NCI-H1436 treated with DMSO at 0.1 percent for 48 hours (cell line): Measurements from ENCODE around the gene NKD1.

Source experiments
- DNase-seq: peaks from one replicate; lab custom pipeline; 2025; lab: John Stamatoyannopoulos, UW

Gene NKD1

DNA sequence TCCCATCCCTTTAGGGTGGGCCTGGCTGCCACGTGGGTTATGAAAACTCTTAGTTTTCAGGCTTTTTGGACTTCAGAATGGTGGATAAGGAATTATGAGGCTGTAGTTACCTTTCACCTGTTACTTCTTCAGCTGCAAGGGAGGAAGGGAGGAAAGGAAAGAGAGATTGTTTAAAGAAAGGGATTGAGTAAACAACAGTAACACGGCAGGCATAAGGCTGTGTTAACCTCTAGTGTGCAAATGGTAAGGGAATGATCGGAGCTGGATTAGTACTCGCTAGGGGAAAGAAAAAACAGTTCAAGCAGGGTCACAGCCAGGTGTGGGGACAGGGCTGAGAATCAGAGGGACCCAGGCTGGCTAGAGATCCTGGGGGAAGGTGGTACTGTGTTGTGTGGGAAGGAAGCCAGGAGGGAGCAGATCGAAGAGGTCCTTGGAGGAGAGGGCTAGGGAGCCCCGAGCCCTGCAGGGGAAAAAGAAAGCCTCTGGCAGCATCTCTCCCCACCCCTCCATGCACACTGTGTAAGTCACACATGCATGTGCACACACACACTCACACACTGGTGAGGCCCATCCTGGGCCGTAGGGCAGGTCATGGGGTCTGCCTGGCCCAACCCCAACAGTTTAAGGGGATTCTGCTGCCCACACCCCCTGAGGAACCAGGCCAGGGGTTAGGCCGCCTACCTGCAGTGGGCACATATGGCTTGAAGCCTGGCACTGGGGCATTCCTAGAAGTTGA, 83.2 kb downstream of the NKD1 start:
- no peak for DNase-seq

DNA sequence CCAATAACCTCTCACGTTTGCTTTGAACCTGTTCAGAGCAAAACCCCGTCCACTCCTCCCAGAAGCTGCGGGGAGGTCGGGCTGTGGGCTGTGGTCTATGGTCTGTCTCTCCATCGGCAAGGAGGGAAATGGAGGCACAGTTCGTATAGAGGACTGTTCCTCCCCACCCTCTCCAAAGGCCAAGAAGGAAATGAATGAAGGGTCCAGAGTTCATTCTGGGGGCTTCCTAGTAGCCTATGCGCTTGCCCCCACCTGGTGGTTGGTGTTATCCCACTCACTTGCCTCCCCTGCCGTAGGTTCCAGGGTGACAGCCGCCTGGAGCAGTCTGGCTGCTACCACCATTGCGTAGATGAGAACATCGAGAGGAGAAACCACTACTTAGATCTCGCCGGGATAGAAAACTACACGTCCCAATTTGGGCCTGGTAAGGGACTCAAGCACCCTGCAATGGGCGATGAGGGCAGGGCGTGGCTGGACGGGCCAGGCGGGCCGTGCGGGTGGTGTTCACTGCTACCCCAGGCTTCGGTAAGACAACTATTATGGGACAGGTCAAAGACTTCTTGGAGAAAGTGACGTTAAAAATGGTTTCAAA, 83.9 kb downstream of the NKD1 start:
- no peak for DNase-seq

DNA sequence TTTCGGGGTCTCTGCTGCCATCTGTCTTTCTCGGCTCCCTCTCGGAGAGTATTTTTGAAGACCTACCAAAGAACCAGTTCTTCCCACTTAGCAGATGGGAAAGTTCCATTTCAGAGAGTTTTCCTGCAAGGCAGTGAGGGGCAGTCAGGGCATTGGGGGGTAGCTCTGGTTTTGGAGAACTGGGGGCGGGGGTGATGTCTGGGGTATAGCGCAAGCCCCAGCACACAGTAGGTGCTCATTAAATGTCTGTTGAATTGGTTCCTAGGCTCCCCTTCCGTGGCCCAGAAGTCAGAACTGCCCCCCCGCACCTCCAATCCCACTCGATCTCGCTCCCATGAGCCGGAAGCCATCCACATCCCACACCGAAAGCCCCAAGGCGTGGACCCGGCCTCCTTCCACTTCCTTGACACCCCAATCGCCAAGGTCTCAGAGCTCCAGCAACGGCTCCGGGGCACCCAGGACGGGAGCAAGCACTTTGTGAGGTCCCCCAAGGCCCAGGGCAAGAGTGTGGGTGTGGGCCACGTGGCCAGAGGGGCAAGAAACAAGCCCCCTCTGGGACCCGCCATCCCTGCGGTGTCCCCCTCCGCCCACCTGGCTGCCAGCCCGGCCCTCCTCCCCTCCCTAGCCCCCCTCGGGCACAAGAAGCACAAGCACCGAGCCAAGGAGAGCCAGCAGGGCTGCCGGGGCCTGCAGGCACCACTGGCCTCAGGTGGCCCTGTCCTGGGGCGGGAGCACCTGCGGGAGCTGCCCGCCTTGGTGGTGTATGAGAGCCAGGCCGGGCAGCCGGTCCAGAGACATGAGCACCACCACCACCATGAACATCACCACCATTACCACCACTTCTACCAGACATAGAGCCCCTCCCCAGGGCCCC, 85.0 kb downstream of the NKD1 start:
- no peak for DNase-seq

DNA sequence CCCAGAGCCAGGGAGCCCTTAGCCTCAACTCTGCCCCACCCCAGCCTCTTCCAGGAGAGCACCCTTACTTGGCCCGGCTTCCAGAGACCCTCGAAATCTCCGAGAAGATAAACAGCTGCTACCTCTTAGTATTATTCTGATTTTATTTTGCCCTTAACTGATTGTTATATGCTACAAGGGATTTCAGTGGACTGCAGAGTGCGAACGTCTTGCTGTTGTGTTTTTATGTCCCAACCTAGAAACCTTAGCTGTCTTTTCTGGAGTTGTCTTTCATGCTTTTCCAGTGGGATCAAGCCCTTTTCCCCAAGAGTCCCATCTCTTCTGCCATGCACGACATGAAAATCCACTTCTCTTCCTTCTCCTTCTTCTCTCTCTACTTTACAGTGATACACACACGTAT, 85.9 kb downstream of the NKD1 start:
- no peak for DNase-seq

DNA sequence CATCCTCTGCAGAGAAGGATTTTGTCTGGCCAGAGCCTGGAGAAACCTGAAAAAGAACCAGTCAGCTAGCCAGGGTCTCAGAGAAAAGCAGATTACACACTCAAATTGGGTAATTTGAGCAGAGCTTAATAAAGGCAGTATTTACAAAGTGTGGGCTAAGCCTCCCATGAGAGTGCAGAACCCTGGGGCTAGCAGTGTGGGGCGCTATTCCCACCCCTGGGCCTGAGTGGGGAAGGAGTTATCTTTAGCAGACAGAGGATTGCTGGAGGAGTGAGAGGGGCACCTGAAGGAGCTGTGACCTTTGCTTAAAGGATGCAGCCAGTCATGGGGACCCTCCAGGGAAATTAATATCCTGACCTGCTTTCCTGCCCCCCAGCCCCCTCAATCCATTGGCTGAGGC, 86.8 kb downstream of the NKD1 start:
- DNase-seq, result no peak

DNA sequence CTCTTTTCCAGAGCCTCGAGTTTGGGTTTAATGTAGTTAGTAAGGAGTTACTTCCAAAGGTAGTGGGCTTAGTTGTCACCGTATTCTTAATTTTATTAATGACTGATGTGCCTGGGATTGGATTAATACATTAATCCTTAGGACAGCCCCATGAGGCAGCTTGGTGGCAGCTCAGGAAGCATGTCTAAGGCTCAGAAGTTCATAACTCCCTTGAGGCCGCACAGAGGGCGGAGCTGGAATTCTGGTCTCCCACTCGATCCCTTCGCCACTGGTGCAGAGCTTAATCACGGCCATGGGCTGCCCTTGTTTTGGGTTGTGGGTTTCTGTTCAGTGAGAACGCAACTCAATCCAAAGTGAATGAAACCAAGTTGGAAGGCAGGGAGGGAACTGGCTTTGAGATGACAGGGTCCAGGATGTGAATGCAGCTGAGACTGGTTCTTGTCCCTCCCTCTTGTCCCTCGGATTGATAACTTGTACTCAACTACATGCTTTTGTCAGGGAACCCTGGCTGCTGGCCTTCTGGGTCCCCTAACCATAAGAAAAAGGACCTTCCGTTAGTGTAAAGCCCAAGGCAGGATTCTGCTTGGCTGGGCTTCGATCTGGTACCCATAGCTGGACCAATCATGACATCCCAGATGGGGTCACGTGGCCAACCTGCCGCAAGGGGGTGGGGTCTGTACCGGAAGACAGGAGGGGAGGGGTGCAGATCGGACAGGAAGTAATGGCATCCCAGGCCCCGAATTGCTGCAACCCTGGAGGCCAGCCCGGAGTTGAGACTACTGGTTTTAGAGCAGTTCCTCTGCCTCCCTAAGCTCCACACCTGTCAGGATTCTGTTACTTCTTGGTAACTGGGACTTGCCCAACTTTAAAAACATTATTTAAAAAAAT, 87.6 kb downstream of the NKD1 start:
- DNase-seq, result no peak

DNA sequence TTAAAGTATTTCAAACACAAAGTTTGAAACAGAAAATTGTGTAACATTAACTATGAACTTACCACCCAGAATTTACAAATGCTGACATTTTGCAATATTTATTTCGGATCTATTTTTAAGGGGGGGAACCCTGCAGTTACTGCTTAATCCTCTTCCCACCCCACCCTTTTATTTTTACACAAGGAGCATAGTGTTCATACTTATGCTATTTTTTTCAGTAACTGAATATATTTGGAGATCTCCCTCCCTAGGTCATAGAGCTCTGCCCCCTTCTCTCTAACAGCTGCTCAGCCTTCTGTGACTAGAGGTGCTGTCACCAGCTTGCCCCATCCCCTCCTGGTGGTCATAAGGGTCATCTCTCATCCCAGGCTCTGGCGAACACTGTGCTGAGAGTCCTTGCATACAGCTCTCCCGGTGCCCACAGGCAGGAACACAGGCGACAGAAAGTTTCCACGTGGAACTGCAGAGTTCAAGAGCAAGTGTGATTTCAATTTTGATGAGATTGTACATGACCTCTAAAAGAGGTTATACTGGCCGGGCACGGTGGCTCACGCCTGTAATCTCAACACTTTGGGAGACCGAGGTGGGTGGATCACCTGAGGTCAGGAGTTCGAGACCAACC, 88.7 kb downstream of the NKD1 start:
- DNase-seq, result no peak

DNA sequence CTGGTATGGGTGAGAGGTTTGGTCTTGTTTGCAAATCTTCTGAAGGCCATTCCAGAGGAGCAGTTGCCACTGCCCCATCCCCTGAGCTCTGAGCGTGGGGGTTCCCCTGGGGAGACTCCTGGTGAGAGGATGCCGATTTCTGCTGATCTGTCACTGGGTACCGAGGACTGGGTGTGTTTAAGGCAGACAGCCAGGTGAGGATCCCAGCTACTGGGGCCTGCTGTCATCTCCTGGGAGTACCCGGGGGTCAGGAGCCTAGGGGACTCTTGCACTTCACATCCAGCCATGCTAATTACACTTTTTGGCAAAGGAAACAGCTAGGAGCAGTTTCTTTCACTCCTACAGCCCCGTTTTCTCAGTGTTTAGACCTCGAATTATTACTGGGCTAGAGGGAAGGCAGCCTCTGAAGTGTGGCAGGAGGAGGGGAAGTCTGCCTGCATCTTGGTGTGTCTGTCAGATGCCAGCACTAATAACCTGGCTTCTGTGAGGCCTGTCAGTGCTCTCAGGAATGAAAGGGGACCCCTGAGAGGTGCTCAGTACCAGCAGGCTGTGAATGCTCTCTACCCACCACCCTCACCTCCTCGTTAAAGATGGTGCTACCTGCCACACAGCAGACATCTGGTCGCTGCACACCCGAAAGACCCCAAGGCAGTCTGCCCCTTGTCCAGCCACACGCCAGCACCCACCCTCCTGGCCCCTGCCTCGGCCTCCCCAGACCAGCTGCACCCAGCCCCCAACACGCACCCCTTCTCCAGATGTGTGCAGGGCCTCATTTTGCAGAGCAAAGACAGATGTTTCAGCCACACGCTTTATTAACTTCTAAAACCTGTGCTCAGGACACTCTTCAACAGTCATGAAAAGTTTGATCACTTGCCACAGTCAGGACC, 89.8 kb downstream of the NKD1 start:
- no peak for DNase-seq

DNA sequence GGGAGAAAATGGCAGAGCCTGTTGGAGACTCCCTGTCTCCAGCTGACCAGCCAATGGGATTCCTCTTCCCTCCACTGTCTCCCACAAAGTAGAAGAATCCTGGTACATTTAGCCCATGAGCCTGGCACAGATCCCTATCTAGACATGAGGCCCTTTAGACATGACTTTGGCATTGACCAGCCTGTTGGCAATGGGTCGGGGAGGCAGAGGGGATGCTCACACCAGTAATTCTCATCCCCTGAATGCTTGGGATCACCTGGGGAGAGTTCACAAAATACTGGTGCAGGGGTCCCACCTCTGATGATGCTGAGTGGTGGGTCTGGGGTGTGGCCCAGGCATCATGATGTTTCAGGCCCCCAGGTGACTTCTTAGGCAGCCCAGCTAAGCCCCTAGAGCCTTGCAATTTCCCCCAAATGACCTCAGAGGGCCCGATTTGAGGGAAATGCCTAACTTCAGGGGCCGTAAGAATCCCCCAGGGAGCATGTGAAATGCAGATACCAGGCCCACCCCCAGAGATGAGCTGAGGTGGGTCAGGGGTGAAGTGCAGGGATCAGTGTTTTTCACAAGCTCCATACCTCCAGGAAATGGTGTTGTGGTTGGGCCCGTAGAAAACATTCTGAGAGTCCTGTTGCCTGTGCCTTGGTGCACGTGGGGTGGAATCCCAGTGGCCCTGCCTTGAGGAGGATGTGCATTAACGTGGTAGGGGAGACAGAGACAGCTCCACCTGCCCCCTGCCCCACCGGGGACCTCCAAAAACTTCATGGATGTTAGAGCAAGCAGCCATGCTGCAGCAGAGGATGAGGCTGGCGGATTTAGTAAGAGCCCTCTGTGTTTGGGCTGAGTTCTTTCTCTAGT, 90.8 kb downstream of the NKD1 start:
- DNase-seq, result no peak

DNA sequence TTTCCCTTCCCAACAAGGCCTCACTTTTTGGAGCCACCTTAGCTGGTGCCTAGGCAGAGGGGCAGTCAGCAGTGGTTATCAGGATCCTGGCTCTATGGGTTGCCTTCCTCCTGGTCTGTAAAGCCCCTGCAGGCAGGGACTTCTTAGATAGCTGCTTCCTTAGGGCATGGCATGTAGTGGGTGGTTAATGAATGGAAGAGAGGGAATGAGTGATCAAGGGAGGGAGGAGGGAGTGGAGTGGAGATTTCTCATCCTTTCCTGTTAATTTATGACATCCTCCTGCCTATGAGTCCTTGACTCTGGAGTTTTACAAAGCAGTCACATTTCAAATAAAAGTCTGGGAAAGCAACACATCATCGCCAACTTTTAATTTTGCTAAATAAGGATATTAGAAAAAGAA, 92.2 kb downstream of the NKD1 start:
- DNase-seq, result no peak

DNA sequence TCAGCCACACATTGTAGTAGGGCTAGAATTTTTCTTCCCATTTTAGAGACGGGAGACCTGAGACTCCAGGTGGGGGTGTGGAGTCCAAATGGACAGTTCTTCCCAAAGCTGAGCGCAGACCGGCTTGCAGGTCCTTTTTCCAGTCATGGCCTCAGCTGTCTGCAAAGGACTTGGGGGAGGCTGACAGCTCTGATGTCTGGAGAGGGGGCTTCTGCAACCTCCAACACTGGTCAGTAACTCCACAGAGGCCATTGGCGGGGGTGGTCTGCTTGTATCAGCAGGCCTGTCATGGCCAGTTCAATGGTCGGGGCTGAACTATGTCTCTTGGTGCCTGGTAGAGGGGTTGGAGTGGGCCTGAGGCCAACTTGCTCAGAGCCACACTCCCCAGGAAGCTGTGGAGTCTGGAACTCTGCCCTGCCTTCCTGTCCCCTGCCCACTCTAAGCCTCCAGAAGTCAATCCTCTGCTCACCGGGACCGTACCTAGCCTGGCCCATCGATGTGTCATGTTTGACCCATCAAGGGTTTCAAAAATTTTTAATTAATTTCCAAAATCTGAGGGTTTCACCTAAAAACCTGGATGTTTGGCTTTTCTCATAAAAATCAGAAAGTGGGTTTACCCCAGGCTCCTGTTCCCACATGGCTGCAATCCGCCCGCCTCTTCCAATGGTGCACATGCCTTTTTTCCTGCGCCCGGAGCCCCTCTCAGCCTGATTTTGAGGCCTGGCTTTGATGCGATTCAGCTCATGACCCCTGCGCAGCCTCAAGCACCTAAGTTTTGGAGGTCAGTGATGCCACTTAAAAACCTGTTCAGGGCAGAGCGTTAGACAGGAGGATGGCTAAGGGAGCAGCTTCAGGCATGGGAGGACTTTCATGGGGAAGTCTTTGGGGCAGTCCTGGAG, 93.0 kb downstream of the NKD1 start:
- DNase-seq, result no peak

DNA sequence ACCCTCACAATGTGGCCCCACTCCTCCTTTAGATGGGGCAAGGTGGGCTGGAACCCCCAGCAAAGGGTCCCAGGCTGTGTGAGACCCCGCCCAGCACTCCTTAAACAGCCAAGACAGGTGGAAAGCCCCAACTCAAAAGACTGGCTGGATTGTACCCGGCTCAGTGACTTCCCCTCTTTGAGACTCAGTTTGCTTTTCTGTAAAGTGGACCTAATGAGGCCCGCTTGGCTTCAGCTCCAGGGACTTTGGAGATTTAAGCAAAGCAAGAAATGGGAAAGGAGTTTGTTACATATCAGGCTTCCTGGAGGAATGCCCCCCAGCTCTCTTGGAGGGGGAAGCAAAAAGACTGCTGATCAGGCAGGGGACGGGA, 93.6 kb downstream of the NKD1 start:
- no peak for DNase-seq

DNA sequence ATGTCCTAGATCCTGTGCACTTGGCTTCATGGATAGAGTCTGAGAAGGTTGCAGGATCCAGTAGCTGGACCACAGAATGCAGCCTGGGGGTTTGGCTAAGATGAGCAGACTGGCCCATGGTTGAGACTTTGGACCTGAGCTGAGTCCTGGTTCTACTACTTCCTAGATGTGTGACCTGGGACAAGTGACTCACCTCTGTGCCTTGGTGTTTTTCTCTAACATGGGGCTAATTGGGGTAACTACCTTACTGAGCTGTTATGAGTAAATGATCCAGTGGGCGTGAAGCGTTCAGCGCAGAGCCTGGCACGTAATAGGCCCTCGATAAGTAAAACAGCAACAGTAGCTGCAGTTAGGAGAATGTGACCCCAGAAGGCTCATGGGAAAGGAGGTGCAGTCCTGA, 94.2 kb downstream of the NKD1 start:
- DNase-seq, result no peak

DNA sequence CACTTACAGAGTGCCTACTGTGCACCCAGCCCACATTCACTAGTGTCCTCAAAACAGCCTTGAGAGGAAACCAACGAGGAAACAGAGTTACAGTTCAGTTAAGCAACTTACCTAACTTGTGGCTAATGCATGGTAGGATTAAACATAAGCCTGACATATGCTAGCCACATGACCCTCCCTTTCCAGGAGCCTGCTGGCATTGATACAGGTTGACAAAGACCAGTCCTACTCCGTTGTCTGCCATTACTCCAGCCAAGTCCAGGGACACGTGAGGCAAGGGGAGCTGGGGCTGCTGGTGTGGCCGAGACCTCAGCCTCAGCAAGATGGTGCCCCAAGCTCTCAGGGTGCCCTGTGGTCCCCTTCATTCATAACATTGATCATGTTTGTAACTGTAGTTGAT, 95.0 kb downstream of the NKD1 start:
- DNase-seq, result no peak

DNA sequence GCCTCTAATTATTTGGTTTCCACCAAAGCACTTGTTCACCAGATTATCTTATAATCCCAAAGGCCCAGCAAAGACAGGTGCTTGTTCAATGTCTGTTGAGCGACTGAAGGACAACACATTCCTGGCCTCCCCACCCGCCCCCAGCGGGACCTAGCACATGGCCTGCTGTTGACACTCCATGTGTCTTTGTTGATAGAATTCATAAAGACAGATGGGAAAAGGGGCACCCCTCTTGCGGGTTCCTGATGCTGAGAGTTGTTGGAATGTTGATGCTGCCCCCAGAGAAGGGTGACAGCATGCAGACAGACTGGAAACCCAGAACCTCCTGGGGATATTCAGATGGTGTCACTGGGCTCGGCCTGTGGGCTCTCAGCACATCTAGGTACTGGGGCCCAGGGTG, 96.0 kb downstream of the NKD1 start:
- DNase-seq, result no peak

DNA sequence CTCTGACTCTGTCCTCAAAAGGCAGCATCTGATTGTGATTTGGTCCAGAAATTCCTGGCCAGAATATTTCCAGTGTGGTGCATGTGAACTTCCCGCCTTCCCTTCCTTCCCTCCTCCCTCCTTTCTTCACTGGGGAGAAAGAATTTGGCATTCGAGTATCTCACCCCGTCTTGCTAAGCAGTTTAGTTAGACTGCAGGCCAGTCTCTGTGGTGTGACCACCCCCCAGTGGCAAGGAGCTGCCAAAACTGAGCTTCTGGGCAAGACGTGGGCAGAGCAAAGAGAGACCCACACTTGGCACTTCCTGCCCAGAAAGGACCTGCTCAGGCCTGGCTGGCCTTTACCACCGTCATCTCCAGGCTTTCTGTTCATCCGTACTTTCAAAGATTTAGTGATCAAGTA, 96.5 kb downstream of the NKD1 start:
- no peak for DNase-seq

DNA sequence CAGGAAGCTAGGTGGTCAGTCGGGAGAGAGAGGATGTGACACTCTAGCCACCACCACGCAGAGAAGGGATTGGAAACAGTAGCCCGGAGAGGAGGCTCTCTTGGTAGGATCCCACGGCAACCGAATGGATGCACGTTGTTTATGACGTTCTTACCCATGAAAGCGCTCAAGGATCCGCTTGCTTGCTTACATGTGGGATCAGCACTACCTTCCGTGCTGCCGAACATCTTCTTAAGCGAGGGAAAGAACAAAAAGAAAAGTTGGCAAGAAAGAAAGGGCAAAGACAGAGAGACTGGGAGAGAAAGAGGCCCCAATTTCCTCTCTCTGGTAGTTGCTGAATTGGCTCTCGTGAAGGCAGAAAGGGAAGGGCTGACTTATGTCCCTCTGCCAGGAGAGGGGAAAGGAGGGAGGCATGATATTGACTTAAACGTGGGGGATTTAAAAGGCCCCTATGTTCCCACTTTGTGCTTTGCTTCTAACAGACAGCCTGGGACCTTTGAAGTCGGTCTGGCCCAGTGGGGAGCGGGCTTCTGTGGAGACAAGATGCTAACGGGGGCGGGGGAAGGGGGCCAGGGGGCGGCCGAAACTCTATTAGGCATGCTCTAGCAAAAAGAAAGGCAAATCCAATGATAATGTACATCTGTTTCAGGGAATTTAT, 97.5 kb downstream of the NKD1 start:
- DNase-seq, result no peak

DNA sequence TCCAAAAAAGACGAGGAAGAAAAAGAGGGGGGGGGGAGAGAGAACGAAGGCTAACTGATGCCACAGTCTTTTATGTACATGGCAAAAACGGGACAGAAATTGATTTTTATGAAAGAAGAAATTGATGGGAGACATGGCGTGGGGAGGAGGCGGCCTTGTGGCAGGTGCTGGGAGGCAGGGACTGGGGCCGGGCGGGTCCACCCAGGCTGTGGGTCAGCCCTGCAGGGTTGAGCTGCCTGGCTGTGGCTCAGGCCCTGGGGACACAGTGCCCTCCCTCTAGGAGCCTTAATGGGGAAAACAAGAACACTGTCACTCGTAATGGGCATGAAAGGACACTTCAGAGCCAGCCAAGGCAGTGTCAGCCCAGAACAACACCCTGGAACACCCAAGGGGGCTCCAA, 98.1 kb downstream of the NKD1 start:
- no peak for DNase-seq
